NCI-H187 (cell line): ENCODE data around the gene HOXD11.

Experiments
- DNase-seq, 2 experiments: peaks; one replicate each; lab custom pipeline; 2025; lab: John Stamatoyannopoulos, UW

Gene HOXD11

DNA sequence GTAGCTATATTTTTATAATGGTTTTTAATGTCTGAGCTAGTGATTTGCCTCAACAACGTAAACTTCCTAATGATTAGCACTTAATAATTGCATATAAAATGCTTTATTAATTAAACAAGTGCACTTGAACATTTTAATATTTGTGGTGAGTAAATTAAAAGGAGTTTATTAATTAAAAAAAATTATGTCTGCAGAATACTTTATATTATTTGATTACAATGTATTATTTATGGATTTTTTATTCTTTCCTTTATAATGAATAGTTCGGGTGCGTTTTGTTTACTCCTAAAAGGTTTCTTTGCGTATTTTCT lies 24.7 kb downstream of the HOXD11 start:
- DNase-seq = no peak

DNA sequence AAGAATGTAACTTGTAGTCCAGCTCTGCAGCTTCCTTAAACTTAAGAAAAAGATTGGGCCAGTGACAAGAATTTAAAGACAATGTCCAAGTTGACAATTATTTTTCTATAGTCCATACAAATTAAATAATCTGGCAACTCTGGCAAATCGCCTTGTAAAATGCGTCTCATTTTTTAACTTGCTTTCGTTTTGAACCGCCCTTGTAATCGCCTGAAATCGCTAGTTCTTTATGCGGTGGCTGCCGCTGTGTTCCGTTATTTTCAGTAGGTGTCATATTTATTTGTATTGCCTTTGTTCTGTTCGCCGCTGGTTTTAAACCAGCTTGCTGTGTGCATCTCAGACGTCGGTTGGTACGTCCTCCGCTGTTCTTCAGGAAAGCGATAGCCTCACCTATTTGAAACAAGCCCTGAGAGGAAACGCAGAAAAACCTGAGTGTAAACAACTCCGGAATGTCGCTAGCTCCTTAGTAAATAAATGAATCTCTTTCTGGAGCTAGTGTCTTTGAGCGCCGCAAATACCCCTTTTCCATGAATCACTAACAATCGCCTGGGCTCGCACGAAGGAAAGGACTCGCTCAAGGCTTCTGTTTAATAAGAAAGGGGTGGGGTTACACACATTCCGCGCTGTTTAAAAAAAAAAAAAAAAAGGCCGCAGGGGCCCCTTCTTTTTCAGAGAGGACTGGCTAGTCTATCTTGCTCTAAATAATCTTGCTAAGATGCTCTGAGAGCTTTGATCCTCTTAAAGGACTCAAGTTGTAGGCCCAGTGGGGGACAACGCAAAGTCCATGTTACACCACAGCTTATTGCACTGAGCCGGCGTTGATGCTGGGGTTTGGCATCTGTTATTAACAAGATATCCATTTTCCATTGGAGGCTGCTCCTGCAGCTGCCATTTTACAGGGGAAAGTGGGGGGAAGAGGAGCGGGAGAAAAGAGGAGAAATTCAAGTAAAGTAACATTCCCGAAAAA lies 25.4 kb downstream of the HOXD11 start:
- no peak for DNase-seq

DNA sequence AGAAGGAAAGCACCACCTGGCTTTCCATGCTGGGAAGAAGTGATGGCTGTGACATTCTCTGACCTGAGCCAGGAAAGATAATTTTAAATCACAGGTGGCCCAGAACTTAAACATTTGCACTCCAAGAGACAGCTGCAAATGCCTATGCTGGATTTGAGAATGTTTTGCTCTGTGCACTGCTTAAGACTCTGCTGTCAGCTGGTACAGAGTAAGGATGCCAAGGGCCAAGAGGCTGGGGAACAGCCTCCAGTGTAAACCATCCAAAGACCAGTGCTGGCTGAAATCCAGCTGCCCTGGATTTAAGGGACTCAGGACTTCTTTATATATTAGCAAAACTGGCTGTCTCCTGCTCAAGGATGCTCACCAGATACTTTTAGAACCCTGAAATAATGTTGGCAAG lies 26.3 kb downstream of the HOXD11 start:
- no peak for DNase-seq

DNA sequence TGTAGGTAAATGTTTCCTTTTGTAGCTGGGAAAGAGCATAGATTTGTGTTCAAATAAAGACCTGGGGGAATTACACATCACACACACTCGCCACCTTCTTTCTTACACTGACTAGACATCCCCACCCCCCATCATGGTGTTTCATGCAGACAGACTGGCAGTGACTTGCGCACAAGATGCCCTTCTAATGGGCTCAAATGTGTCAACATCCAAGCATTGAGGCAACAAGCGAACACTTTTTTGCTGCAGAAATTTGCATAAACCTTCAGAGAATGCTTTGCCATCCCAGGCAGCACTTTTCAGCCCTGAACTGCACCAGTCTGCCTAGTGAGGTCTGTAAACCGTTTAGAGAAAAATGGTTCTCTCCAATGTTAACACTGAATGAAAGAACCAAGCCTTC lies 27.0 kb downstream of the HOXD11 start:
- no peak for DNase-seq

DNA sequence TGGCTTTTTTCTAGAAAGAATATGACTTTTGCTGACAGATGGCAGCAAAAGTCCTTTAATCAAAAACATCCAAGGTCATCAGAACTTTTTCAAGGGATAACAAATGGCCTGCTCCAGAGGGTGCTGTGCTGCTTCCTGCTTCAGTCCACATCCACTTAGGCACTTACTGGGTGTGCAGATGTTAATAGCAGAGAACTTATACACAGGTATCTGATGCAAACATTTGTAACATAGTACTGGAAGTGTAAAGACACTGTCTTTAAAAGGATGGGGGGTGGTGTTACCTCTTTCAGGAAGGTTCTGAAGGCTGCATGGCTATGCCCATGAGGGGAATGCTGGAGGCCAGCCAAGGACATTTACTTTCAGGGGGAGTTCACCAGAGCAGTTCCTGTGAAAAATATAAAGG lies 28.0 kb downstream of the HOXD11 start:
- DNase-seq = no peak

DNA sequence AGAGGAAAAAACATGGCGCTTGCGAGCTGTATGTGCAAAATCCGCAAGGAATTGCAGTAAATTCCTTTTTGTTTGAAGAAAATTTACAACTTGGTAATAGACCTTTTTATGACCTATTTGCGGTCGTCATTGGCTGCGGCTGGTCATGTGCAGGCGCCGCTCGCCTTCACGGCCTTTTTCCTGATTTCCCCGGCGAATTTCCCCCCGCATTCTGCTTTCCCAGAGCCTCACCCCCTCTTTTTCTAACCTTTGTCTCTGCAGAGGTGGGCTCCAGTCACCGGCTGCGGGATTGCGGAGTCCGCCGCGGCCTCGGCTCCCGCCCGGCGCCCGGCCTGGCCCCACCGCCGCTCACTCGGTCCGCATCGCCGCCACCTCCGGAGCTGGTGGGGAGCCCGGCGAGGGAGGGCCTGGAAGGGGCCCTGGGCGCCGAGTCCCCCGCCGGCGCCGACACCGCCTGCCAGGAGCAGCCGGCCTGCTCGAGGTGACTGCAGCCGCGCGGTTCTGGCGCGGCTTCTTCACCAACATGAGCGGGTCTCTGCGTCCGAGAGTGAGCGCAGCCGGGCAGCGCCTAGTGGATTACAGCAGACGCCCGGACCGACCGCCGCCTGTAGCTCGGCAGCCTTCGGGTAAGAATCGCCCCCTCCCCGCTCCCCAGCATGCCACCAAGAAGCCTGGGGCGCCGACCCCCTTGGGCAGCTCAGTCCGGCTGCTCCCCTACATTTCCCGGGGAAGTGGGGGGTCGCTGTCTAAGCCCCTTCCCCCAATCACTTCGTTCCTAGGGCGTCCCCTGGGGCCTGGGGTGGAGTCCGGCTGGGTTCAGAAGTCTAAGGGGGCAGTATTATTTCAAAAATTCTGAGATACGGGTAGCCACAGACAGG lies 29.5 kb downstream of the HOXD11 start:
- no peak for DNase-seq

DNA sequence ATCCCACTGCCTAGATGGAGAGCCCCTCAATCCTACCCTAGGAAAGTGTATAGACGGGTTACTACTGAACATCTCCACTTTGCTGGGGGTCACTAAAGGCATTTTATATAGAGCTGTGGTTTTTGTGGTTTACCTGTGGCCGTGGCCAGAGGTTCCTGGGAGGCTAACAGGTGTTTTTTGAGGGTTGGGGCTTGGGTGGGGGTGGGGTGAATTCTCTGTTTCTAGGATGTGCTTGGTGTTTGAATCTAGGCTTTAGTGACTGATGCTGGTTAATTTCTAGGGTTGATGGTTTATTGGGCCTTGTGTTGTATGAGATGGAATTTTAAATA lies 30.1 kb downstream of the HOXD11 start:
- no peak for DNase-seq

DNA sequence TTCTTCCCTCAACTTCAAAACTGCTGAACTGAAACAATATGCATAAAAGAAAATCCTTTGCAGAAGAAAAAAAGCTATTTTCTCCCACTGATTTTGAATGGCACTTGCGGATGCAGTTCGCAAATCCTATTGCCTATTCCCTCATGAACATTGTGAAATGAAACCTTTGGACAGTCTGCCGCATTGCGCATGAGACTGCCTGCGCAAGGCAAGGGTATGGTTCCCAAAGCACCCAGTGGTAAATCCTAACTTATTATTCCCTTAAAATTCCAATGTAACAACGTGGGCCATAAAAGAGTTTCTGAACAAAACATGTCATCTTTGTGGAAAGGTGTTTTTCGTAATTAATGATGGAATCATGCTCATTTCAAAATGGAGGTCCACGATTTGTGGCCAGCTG lies 30.8 kb downstream of the HOXD11 start:
- DNase-seq = no peak

DNA sequence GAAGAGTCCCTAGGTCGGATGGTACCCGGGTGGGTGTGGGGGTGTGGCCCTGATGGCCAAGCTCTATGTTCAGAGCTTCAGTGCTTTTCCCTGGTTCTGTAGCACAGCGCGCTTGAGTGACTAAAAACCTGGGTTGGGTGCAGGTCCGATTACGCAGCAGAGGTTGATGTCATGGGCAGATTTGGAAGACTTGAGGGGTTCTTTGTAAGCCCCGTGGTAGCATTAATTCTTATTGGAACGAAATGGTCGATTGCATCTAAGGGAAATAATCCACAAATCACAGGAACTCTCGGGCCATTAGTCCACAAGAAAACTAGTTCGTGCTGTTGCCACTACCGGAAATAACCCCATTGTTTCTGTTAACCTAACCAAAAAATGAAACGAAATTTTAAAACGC lies 31.4 kb downstream of the HOXD11 start:
- DNase-seq = no peak

DNA sequence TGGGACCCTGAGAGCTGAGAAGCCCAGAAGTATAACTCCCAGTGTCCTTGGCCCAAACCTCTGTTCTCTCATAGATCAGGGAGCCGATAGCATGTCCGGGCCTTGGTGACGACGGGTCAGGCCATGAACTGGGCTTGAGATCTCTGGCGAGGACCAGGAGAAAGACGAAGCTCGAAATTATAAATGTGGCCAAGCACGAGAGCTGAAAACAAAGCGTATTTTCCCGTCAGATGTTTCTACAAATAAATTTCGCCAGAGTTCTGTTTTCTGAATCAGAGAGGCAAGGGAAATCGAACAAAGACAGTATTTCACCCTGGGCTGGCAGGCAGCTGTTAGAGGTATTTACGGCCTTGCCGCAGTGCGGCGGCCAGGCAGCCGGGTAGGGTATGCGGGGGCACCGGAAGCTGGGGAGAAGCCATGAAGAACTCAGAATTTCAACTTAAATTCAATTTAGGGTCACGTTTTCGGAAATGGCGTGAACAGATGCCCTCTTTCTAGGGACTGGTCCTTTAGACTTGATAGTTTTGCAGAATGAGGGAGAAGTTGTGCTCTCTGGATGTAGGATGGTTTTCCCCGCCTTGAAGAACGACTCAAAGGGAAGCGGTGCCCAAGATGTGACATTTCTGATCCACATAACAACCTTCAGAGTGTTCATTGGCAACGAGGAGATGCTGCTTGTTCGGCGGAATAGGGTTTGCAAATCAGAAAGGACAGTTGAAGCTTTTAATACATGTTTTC lies 32.0 kb downstream of the HOXD11 start:
- no peak for DNase-seq

DNA sequence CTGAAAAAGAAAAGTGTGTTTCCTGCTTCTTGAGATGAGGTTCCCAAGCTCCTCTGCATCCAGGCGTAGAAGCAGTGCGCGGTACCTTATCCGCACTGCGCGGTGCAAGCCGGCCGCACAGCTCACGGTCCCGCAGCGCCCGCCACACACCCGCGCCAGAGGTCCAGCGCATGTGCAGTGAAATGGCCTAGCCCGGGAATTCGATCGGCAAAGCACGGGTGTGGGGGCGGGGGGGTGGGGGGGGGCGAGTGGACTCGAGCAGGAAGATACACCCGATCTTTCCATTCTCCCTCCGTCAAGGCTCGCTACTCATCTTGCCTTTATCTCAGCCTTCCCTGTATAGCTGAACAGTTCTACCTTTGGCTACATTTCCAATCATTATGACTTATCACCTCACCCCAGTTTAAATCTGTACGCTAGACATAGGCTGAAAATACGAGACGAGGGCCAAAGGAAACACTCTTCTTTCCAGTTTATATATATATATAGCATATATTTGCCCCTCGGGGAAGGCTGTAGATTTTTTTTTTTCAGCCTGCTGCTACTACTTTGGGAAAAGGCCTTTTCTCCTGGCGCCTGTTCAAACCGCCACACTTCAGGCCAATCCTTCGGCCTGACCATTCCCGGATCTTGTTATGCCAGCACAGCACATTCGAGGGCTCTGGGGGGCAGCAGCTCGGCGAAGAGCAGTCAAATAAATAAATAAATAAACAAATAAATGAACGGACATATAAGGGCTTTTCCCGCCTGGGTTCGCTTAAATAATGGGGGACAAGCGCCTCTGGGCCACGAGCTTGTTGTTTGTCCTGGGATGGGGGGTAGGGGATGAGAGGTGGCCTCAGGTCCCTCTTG lies 32.8 kb downstream of the HOXD11 start:
- no peak for DNase-seq

DNA sequence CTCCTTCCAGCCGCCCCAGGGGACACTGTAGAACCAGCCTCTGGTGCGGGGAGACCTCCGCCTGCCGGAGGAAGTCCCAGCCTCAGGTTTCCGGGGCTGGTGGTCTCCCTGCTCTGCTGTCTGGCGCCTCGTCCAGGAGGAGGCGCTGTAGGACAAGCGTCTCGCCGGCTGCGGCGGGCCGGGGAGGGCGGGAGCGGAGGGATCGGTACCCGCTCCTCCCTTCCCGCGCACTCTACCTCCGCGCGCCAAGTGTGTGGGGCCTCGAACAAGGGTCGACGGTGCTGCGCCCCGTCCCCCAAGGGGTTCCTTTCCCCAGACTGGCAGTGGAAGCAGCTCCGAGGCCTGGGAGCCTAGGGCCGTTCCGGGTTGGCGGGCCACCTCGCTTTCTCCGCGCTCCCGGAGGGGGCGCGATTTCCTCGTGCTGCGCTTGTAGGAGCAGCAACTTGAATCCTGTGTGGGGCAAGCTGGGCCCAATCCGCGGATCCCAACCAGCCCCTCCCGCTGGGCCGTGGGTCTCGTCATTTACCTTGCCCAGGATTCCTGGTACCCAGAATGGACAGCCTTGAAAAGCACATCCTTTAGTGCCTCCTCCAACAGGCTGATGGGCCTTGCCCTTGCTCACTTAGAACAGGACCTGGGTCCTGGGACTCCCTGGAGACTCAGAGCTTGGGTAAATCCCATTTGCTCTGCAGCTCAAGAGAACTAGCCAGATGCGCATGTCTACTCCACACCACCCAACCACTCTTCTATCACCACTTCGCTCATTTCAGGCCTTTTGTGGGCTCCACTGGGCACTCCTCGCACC lies 33.6 kb downstream of the HOXD11 start:
- peak; percentile 45 to 74 for DNase-seq

DNA sequence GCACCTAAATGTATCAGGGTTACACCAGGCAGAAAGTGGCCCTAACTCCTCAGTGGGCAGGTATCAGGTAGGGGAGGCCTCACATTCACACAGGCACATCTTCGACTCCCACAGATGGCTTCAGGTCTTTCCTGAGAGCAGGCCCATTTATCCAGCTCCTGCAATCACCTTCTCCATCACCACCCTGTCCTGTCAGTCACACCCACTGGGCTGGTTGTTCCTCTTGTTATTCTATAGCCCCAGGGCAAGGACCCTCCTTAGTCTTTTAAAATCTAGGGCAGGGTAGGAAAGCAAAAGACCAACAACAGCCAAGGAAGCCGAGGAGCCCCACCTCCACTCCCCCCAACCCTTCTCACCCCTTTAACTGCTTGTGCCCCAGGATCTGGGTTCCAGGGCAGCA lies 35.2 kb downstream of the HOXD11 start:
- DNase-seq = no peak

DNA sequence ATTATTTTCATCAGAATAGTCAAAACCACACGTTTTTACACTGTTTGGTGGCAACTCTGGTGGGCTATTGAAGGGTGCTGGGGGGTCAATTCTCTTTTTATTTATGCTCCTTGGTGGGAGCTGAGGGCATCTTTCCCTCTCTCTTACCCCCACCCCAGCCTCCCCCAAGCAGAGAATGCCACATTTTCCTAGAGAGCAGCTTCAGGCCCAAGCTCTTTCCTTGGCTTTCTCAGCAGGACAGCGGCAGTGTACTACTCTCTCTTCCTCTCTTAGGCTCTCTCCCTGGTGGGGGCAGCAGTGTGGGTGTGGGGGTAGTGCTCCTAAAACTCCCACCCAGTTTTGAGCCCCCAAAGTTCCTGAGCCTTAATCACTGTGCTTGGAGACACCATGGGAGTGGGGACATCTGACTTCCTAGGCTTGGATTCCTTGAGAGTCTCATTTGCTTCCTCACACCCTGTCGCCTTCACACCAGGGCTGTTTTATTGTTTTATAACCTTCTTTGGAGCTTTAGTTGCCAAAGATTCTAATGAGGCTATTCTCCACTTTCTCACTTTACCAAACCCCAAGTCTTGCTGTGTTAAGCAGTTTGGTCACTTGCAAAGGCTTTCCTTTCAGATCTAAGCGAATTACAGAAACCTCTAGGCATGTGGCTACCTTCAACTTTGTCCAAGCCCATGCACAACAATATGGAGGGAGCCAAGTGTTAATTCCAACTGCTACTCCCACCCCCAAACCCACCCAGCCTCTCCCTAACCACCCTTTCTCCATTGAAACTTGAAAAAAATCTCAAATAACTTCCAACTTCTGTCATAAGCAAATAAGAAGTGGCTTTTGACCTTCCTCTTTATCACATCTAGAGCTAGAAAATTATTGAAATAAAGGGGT lies 38.2 kb downstream of the HOXD11 start:
- DNase-seq = no peak

DNA sequence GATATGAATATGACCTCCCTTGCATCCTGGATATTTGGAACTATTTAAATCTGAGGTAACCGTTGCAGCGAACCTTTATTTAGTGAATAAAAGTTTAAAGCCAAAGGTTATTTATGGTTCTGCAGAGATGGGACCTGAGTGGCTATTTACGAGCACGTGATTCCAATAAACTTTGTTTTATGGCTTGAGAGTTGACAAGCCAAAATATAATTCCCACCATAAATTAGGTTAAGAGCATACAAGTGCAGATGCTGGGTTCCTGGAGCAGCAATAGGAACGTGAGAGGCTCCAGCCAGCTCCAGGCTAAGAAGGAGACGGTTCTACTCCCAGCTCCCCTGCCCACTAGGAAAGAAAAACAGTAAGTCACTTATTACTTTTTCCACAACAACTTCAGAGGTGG lies 39.0 kb downstream of the HOXD11 start:
- DNase-seq = no peak

DNA sequence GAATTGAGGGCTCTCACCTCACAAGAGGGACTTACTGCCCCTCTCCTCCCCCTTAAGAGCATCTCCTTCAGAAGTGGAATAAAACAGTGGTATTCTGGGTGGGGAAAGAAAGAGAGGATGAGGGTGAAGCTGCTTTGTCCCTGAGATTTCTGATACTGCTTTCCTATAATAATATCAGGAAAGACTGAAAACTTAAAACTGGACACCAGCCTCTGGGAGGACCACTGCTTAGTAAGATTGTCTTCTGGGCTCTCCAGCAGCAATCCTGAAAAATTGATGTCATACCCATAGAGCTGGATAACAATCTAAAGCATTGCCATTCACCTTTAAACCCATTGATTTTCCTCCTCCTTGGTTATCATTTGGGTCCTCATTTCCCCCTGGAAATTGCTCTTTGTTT lies 39.6 kb downstream of the HOXD11 start:
- DNase-seq = no peak

DNA sequence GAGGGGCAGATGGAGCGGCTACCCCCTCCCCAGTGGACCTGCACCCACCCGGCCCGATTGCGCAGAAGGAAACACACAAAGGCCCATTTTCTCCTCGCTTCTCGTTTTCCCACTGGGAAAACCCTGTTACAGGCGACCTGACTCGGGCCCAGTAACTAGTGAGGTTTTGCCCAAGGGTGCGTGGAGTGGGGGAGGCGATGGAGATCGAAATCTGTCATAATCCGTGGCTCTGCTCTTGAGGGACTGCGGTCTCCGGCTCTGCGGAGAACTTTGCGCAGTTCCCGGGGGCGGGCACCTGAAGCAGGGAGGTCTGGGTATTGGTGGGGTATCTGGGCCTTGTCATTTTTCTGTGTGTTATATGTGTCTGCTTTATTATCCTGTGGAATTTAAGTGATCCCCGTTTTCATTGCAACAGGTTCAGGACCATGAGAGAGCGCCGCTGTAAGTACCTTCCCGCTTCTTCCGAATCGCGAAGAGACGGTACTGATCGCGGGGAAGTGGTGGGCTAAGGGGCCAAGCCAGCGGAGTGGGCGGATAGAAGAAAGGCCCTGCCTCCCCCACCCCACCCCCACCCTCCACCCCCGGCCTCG lies 40.2 kb downstream of the HOXD11 start:
- no peak for DNase-seq

DNA sequence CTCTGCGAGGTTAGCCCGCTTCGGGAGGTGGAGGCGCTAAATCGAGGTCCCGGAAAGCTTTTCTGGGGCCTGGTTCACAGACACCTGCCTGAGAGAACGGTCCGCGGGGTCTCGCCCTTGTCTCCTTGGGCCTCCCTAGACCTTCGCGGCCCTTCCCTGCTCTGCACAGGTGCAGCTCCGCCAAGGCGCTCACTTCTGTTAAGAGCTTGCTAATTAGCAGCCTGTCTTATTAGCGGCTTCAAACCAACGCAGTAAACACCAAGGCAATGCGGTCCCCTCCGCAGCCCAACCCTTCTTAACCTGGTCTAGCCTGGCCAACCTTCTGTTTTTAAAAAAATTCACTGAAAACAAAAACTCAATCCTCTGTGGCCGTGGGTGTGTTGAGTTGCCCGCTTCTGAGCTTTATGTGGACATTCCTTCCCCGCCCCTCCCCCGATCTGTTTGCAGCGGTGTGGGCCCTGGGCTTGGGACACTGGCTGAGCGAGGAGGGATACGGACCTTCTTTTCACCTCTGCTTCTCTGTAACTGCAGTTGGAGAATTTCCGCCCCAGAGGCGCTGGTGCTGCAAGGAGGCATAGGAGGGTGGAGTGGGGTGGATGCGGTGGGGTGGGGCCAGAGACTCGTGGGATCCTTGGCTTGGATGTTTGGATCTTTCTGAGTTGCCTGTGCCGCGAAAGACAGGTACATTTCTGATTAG lies 40.9 kb downstream of the HOXD11 start:
- no peak for DNase-seq
